GM20000 (cell line): ENCODE measurements around the gene LRFN3.

Experiments
- DNase-seq: peaks from one replicate; pipeline ENCODE4 v3.0.0; 2012; ENCODE audit warnings: low spot score
- CTCF ChIP-seq: IDR thresholded peaks from 2 replicates; pipeline ENCODE4 v1.5.1; 2012; ENCODE audit warnings: mild to moderate bottlenecking, control low read depth; ENCODE audit errors: extremely low read depth, missing control alignments

The LRFN3 gene

GRCh38 chr19:35901854-35902661 lies 34.1 kb upstream of the LRFN3 start, which contains the start of gene HCST:
Gene HCST (plus strand): TSS chr19:35902529. CDS start chr19:35902594, 65 bp downstream.
- DNase-seq: peak; percentile 60
- TF ChIP-seq CTCF: no peak

GRCh38 chr19:35902870-35903475 lies 33.2 kb upstream of the LRFN3 start:
- TF ChIP-seq CTCF: no peak
- no peak for DNase-seq

GRCh38 chr19:35903550-35904179 lies 32.5 kb upstream of the LRFN3 start:
- TF ChIP-seq CTCF: no peak
- peak; percentile 74 for DNase-seq

- DNase-seq: no peak
- no peak for TF ChIP-seq CTCF
These were observed 31.7 kb upstream of the LRFN3 start for GRCh38 chr19:35904311-35905068.

- no peak for DNase-seq
- no peak for TF ChIP-seq CTCF
These were observed 30.9 kb upstream of the LRFN3 start for GRCh38 chr19:35905178-35905727.

- TF ChIP-seq CTCF: no peak
- no peak for DNase-seq
These were observed 28.8 kb upstream of the LRFN3 start for GRCh38 chr19:35907377-35907745.

- TF ChIP-seq CTCF: no peak
- DNase-seq: peak; percentile 9
These were observed 28.1 kb upstream of the LRFN3 start, which contains the start of gene TYROBP for GRCh38 chr19:35908010-35908441. Gene TYROBP (minus strand): TSS chr19:35908295. CDS start chr19:35908228, 67 bp downstream.
